ENCODE data around the gene PRKD3. TPM values are rescaled to one million over a fixed set of nuclear protein-coding genes. Genes with fewer than 3 reads are reported as not detected.
A peak's percentile ranks its signal among the peaks of the same experiment; 100 is the strongest.

PRKD3 gene
- total and polyA plus RNA-seq, 2 of the 13 experiments (the other 11 are each of a cell fraction or from before 2014, with no cell fraction given), result 11.6 to 38.4 TPM

GRCh38 chr2:37323781-37324535 is 675 bp downstream of the PRKD3 start (continued):
- TF ChIP-seq HNRNPL (IDR thresholded peaks at IDR 0.05; ENCODE audit: low read depth, low read length), result no peak
- peak; percentile 31; the same call in 1 of the 2 replicates for TF ChIP-seq ZHX1 (CRISPR knock-in tag; IDR thresholded peaks at IDR 0.05; ENCODE audit: low read depth)
- TF ChIP-seq DNMT3B (CRISPR knock-in tag; conservative IDR thresholded peaks at IDR 0.05), result no peak
- TF ChIP-seq MAZ (IDR thresholded peaks at IDR 0.05; ENCODE audit: borderline replicate concordance, low read depth, low read length), result no peak
- no peak for TF ChIP-seq MAZ (CRISPR knock-in tag; IDR thresholded peaks at IDR 0.05; ENCODE audit: low read depth)
- no peak for TF ChIP-seq SALL1 (CRISPR knock-in tag; IDR thresholded peaks at IDR 0.05)
- peak; percentile 44 for TF ChIP-seq SMAD3 (CRISPR knock-in tag; IDR thresholded peaks at IDR 0.05)
- no peak for TF ChIP-seq MAFG (CRISPR knock-in tag; IDR thresholded peaks at IDR 0.05)
- peak; percentile 19; the same call in 1 of the 2 replicates for TF ChIP-seq MEIS2 (CRISPR knock-in tag; IDR thresholded peaks at IDR 0.05)
- no peak for TF ChIP-seq MED1 (CRISPR knock-in tag; IDR thresholded peaks at IDR 0.05)
- no peak for TF ChIP-seq TOPORS (CRISPR knock-in tag; IDR thresholded peaks at IDR 0.05)
- TF ChIP-seq ZNF629 (CRISPR knock-in tag; conservative IDR thresholded peaks at IDR 0.05), result no peak
- no peak for TF ChIP-seq ZNF790 (CRISPR knock-in tag; IDR thresholded peaks at IDR 0.05; ENCODE audit: borderline replicate concordance)
- TF ChIP-seq MTF2 (CRISPR knock-in tag; IDR thresholded peaks at IDR 0.05; ENCODE audit: borderline replicate concordance), result peak; percentile 76; the same call in 1 of the 2 replicates
- TF ChIP-seq ADNP (CRISPR knock-in tag; IDR thresholded peaks at IDR 0.05), result no peak
- TF ChIP-seq ZBTB25 (CRISPR knock-in tag; IDR thresholded peaks at IDR 0.05), result no peak
- peak; percentile 67 for TF ChIP-seq ZNF501 (CRISPR knock-in tag; IDR thresholded peaks at IDR 0.05)
- TF ChIP-seq, protein P1, sequence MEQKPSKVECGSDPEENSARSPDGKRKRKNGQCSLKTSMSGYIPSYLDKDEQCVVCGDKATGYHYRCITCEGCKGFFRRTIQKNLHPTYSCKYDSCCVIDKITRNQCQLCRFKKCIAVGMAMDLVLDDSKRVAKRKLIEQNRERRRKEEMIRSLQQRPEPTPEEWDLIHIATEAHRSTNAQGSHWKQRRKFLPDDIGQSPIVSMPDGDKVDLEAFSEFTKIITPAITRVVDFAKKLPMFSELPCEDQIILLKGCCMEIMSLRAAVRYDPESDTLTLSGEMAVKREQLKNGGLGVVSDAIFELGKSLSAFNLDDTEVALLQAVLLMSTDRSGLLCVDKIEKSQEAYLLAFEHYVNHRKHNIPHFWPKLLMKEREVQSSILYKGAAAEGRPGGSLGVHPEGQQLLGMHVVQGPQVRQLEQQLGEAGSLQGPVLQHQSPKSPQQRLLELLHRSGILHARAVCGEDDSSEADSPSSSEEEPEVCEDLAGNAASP (CRISPR knock-in tag; IDR thresholded peaks at IDR 0.05; ENCODE audit: borderline replicate concordance), result 0 out of 2 replicates have a peak, but pooled peaks have one; percentile 21
- TF ChIP-seq, protein P2, sequence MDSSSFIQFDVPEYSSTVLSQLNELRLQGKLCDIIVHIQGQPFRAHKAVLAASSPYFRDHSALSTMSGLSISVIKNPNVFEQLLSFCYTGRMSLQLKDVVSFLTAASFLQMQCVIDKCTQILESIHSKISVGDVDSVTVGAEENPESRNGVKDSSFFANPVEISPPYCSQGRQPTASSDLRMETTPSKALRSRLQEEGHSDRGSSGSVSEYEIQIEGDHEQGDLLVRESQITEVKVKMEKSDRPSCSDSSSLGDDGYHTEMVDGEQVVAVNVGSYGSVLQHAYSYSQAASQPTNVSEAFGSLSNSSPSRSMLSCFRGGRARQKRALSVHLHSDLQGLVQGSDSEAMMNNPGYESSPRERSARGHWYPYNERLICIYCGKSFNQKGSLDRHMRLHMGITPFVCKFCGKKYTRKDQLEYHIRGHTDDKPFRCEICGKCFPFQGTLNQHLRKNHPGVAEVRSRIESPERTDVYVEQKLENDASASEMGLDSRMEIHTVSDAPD (CRISPR knock-in tag; IDR thresholded peaks at IDR 0.05), result no peak
- no peak for TF ChIP-seq HNRNPUL1 (IDR thresholded peaks at IDR 0.05; ENCODE audit: low read depth, low read length)
- TF ChIP-seq, protein P3, sequence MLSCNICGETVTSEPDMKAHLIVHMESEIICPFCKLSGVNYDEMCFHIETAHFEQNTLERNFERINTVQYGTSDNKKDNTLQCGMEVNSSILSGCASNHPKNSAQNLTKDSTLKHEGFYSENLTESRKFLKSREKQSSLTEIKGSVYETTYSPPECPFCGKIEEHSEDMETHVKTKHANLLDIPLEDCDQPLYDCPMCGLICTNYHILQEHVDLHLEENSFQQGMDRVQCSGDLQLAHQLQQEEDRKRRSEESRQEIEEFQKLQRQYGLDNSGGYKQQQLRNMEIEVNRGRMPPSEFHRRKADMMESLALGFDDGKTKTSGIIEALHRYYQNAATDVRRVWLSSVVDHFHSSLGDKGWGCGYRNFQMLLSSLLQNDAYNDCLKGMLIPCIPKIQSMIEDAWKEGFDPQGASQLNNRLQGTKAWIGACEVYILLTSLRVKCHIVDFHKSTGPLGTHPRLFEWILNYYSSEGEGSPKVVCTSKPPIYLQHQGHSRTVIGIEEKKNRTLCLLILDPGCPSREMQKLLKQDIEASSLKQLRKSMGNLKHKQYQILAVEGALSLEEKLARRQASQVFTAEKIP (CRISPR knock-in tag; IDR thresholded peaks at IDR 0.05; ENCODE audit: borderline replicate concordance), result no peak
- TF ChIP-seq SMAD9 (CRISPR knock-in tag; IDR thresholded peaks at IDR 0.05), result no peak
